GM10266 (cell line): Measurements from ENCODE around the gene ZNF532.

Experiments
- DNase-seq: peaks from one replicate; pipeline ENCODE4 v3.0.0; 2012; ENCODE audit errors: extremely low spot score
- CTCF ChIP-seq: IDR thresholded peaks from 2 replicates; pipeline ENCODE4 v1.5.1; 2012; ENCODE audit warnings: mild to moderate bottlenecking, low read depth; ENCODE audit not compliant: control insufficient read depth, insufficient read depth; ENCODE audit errors: missing control alignments

The ZNF532 gene

GRCh38 chr18:58843688-58844035 lies 21.0 kb upstream of the ZNF532 start:
- no peak for TF ChIP-seq CTCF
- DNase-seq = no peak

- no peak for TF ChIP-seq CTCF
- no peak for DNase-seq
These were observed 19.8 kb upstream of the ZNF532 start for GRCh38 chr18:58844871-58845270.

- no peak for TF ChIP-seq CTCF
- no peak for DNase-seq
These were observed 18.6 kb upstream of the ZNF532 start for GRCh38 chr18:58845928-58846724.

GRCh38 chr18:58847383-58848071 lies 17.1 kb upstream of the ZNF532 start:
- no peak for DNase-seq
- no peak for TF ChIP-seq CTCF

- DNase-seq = no peak
These were observed 16.0 kb upstream of the ZNF532 start for GRCh38 chr18:58848685-58849084.

GRCh38 chr18:58850786-58851469 lies 13.7 kb upstream of the ZNF532 start:
- no peak for TF ChIP-seq CTCF
- DNase-seq = no peak

More at GRCh38 chr18:58848685-58849084, 16.0 kb upstream of the ZNF532 start:
- no peak for TF ChIP-seq CTCF
